HG03196 (cell line): Measurements from ENCODE around the gene NAV2.

Experiments used
- ATAC-seq: cut with Tn5 transposase; IDR thresholded peaks from one replicate; pipeline ENCODE4 v1.9.1; 2021; ENCODE audit not compliant: unreplicated experiment

Gene NAV2

GRCh38 chr11:19715373-19715772, 2.7 kb downstream of the NAV2 start:
- no peak for ATAC-seq

DNA sequence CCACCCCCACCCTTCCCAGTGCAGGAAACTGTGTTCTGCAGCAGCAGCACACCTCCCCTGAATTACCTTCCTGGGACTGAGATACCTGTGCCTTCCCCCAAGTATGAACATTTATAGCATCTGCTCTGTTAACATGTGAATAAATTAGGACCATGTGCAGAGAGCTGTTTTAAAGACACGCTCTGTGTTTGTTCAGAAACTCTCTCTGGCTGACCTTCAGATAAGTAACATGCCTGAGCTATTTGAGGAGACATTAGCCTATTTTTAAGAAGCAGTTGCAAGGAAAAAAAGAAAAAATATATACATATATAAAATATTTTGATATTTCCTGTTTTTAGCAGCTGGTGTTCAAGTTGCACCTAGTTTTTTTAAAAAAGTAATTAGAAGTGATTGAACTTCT, 5.4 kb downstream of the NAV2 start:
- ATAC-seq: no peak

DNA sequence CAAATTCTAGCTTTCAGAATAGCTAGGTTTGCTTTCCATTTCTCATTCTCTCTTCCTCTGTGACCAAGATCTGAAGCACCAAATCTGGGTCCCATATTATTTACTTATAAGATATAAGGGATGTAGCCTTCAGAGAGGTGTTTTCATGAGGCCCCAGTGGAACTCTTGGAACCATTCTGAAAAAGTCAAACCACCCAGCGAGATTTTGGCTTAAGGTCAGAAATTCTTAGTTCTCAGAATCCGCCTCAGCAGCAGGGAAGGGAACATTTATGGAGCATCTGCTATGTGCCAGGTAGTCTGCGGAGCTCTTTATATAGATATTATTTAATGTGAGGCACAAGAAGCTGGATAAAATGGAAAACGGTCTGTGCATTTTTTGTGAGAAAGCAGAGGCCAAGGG, 6.3 kb downstream of the NAV2 start:
- ATAC-seq: no peak

DNA sequence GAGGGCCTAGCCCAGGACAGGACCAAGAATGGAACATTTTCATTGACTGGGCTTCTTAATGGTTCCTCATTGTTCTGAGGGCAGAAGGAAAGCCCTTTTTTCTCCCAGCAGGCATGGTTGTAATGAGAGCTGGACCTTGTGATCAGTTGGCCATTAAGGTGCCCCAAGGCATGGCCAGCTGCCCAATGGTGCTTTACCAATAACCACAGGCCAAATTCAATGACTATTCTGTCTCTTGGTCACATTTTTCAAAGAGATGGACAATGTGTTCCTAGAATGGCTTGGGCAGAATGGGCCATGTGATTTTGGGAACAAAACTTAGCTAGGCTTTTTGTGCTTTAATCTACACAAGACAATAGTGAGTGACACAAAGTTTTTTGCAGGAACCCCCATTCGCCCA, 7.3 kb downstream of the NAV2 start:
- ATAC-seq: no peak

DNA sequence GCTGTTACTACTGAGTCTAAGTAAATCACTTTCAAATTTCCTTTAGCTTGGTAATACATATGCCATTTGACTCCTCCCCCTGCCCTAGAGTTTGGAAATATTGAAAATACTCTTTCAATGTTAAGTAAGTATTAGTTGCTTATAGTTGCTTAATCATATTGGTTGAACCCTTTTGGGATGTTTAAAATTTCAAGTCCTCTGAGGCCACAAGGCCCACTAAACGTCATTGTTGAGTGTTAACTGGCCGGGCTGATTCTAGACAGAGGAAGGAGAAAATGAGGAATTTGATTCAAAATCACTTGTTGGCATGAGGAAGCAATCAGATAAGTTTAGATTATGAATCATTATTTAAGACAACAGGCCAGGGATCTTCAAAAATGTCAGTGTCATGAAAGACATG, 8.5 kb downstream of the NAV2 start:
- no peak for ATAC-seq

GRCh38 chr11:19722702-19723101, 10.1 kb downstream of the NAV2 start:
- ATAC-seq: no peak

- no peak for ATAC-seq
Measured at GRCh38 chr11:19723572-19724342, 11.1 kb downstream of the NAV2 start.

DNA sequence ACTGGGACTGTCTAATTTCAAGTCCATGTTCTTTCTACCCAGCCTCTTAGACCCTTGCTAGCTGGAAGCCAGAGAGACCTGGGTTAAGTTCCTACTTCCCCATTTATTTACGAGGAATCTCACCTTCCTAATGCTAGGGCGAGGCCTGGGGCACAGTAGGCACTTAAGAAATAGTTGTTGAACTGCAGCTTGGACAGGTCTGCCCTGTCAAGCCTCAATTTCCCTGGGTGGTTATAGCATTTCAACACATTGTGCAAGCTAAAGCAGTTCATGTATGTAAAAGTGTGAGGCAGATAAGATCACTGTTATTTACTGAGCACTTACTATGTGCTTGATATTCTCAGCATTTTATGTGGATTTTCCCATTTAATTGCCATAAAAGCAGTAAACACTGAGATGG, 12.1 kb downstream of the NAV2 start:
- no peak for ATAC-seq

- no peak for ATAC-seq
Measured at GRCh38 chr11:19725379-19726079, 12.9 kb downstream of the NAV2 start.

GRCh38 chr11:19727246-19727645, 14.6 kb downstream of the NAV2 start:
- no peak for ATAC-seq

- no peak for ATAC-seq
Measured at GRCh38 chr11:19728436-19728835, 15.8 kb downstream of the NAV2 start.

- ATAC-seq: no peak
Measured at GRCh38 chr11:19729141-19729540, 16.5 kb downstream of the NAV2 start.

DNA sequence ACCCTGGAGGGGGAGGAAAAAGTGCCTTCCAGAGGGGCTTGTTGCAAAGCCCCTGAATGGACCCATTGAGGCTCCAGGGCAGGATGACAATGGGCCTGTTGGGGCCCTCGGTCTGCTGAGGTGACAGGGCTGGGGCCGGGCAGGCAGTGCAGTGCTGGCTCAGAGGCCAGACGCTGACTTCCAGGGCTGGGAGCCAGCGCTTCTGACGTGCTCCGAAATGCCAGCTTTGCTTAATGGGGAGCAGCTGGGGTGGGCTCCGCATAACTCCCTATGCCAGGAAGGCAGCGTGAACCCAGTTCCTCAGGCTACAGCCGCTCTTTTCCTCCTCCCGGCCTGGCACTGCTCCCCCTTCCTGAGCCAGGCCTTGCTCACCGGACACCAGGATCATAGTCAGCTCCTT, 17.7 kb downstream of the NAV2 start:
- no peak for ATAC-seq

DNA sequence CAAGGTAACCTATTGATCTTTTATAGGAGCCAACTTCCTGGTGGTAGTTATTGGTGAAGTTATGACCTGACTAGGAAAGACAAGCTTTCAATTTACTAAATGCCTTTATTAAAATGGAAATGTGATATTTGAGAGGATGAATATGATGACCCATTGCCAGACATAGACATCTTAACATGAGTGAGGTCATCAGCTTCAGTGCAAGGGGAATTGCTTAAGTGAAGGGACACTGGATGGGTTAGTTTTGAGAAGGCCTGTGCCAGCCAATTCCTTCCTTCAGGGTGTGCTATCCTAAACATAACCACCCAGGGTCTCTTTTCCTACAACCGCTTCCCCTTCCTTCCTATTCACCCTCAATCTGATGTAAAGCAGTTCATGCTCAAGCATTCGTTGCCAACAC, 21.5 kb downstream of the NAV2 start:
- ATAC-seq: no peak

DNA sequence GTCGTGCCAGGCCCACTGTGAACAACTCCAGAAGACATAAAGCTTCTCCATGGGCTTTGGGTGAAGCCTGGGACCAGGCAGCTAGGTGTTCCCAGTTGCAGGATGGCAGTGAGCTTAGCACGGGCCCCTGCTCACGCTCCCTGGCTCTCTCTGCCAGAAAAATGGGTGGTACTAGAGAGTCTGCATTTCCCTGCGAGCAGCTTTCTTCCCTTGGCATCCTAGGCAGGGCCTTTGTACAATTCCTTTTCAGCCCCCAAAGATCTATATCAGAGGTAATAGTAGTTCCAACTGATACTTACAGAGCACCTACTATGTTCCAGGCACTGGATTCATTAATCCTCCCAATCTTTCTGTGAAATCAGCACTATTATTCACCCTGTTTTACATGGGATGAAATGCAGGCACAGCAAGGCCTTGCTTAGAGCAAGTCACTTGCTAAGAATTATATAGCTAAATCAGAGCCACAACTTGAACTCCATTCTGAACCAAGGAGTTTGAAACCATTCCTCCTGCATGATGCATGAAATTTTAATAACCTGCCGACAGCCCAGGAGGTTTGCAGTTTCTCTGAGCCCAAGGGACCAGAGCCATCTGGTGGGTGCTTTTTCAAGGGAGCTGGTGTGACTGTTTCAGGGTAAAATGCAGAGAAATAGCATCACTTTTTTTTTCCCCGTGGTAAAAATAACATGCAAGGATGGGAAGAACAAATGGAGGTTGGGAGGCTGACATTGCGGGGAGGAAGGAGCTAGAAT, 22.7 kb downstream of the NAV2 start:
- ATAC-seq: no peak

- ATAC-seq: no peak
Measured at GRCh38 chr11:19735909-19736498, 23.4 kb downstream of the NAV2 start.

DNA sequence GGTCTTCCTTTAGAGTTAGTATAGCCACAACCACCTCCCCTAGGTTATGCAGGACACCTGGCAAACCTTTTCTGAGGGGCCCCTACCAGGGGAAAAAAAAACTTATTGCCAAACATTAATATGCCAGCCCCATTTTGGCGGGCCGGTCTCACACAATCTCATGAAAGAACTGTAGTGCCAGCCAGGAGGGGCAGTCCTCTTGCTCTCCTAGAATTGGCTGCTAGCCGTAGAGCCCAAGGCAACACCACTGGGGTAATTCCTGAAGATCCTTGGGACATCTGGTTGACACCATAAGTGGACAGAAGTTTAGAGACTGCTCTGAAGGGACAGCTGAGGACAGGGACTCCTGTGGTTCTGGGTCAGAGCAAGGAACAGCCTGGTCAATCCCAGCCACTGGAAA, 24.2 kb downstream of the NAV2 start:
- ATAC-seq: no peak

- no peak for ATAC-seq
Measured at GRCh38 chr11:19737575-19737974, 24.9 kb downstream of the NAV2 start.

DNA sequence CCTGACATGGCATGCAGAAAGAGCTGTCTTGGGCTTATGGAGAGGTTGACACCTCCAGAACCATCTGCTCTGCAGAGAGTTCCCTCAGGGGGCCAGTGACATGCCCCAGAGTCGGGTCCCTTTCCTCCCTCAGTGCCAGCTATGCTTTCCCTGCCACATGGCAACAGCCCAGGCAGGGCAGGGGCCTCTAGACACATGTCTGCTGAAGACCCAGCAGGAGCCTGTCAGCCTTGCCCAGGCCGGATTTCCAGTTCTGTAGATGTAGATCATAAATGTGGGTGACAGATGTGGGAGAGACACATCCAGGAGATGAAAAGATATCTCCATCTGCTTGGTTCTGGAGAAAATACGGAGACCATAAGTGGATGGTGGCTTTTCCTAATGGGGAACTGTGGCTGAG, 25.5 kb downstream of the NAV2 start:
- ATAC-seq: no peak

DNA sequence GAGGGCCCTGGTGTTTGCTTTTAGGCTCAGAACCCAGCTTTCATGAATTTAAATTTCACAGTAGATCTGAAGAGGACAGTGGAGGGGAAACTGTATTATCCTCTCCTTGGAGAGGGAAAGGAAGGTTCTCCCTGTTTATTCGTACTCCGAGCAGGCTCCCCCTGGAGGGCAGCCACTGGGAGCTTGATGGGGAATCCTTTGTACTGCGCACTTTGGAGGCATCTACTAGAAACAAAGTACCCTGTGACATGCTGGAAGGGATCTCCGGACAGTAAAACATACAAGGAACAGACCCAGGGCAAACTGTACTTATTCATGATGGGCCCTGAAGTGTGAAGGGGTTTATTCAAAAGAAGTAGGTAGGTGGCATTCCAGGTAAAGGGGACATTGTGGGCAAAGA, 27.2 kb downstream of the NAV2 start:
- ATAC-seq: no peak

DNA sequence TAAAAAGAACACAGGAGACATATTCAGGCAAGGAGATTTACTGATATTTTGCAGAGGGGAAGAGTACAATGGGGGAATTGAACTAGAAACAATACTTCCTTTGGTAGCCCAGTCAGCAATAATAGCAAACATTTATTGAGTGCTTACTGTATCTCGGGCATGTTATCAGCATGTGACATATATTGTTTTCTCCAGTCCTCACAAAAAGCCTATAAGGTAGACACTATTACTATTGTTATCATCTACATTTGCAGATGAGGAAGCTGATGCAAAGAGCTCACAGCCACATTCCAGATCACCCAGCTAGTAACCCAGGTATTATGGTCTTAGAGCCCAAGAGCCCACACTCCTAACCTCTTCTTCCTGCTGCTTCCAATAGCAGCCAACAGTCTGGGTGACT, 27.9 kb downstream of the NAV2 start:
- no peak for ATAC-seq
